SJSA1 (cell line): ENCODE data around the gene APELA. TPM values are rescaled to one million over a fixed set of nuclear protein-coding genes. Genes with fewer than 3 reads are reported as not detected.
"Not testable (repeated sequence)": the region's sequence is repeated elsewhere in the genome, so short reads cannot be mapped to it uniquely, and the experiment has no call there.

ENCODE experiments used
- DNase-seq, 2 experiments: peaks; one replicate each; pipeline ENCODE4 v3.0.0-alpha.2; 2015 to 2020; ENCODE audit warnings: low spot score in 2 of 2, low read depth in 1 of 2
- H3K27ac ChIP-seq: fragments of 250-450 bp; sonication (Bioruptor Pico); 2 replicates; pipeline ENCODE4 v1.5.1; 2020; ENCODE audit warnings: mild to moderate bottlenecking, moderate library complexity
- H3K27me3 ChIP-seq: fragments of 250-450 bp; sonication (Bioruptor Pico); replicated peaks from 2 replicates; pipeline ENCODE4 v1.5.1; 2020; ENCODE audit warnings: mild to moderate bottlenecking, moderate library complexity
- H3K36me3 ChIP-seq: fragments of 250-450 bp; sonication (Bioruptor Pico); 2 replicates; pipeline ENCODE4 v1.5.1; 2020; ENCODE audit warnings: mild to moderate bottlenecking
- H3K4me1 ChIP-seq: fragments of 250-450 bp; sonication (Bioruptor Pico); replicated peaks from 2 replicates; pipeline ENCODE4 v1.6.1; 2021; ENCODE audit warnings: mild to moderate bottlenecking
- H3K4me3 ChIP-seq: fragments of 250-450 bp; sonication (Bioruptor Pico); 2 replicates; pipeline ENCODE4 v1.5.1; 2020; ENCODE audit warnings: mild to moderate bottlenecking
- H3K9me3 ChIP-seq: fragments of 250-450 bp; sonication (Bioruptor Pico); replicated peaks from 2 replicates; pipeline ENCODE4 v1.5.1; 2020; ENCODE audit warnings: mild to moderate bottlenecking
- total RNA-seq: library from RNA; depleted of rRNA; stranded (reverse); fragments of >200 nt; shearing (Covaris generic); gene quantifications from 2 replicates; pipeline ENCODE4 v1.2.3, GENCODE V29; 2014

The APELA gene
- total RNA-seq, 1 experiment from 2014 or later, result 24.9 TPM

GRCh38 chr4:164892018-164892417 lies 15.0 kb downstream of the APELA start:
- Histone ChIP-seq H3K36me3 (peaks cover 2% of the 10 kb centered on the region; the same call in 1 of the 2 replicates), H3K27me3 (no peaks in the 10 kb centered on the region), H3K9me3 (no peaks in the 10 kb centered on the region), H3K27ac (no peak overlapping the region), H3K4me3 (no peak overlapping the region), H3K4me1 (peaks cover 10% of the 10 kb centered on the region)
- no peak for DNase-seq

- H3K27me3 ChIP-seq, result no peaks in the 10 kb centered on the region
- DNase-seq, result no peak
- no peaks in the 10 kb centered on the region for H3K36me3 ChIP-seq
These were observed 17.7 kb downstream of the APELA start for GRCh38 chr4:164894702-164895101.

GRCh38 chr4:164902608-164903007 lies 25.6 kb downstream of the APELA start:
- Histone ChIP-seq H3K27me3 (no peaks in the 10 kb centered on the region), H3K4me3 (no peak overlapping the region), H3K4me1 (peaks cover 38% of the 10 kb centered on the region), H3K36me3 (no peaks in the 10 kb centered on the region), H3K27ac (peak overlapping the region; percentile 96), H3K9me3 (no peaks in the 10 kb centered on the region)
- no peak for DNase-seq

More at GRCh38 chr4:164894702-164895101, 17.7 kb downstream of the APELA start:
- Histone ChIP-seq H3K4me1 (no peaks in the 10 kb centered on the region), H3K9me3 (no peaks in the 10 kb centered on the region), H3K27ac (no peak overlapping the region), H3K4me3 (no peak overlapping the region)

- Histone ChIP-seq H3K4me3 (no peak overlapping the region), H3K27me3 (no peaks in the 10 kb centered on the region), H3K9me3 (no peaks in the 10 kb centered on the region), H3K27ac (peak overlapping the region; percentile 96), H3K4me1 (peaks cover 38% of the 10 kb centered on the region), H3K36me3 (no peaks in the 10 kb centered on the region)
- DNase-seq, result peak; percentile 94 to 98
These were observed 27.4 kb downstream of the APELA start for GRCh38 chr4:164904336-164904735.

GRCh38 chr4:164904941-164905340 lies 28.0 kb downstream of the APELA start:
- Histone ChIP-seq H3K4me3 (no peak overlapping the region), H3K9me3 (no peaks in the 10 kb centered on the region), H3K27me3 (no peaks in the 10 kb centered on the region), H3K4me1 (peaks cover 38% of the 10 kb centered on the region), H3K27ac (peak overlapping the region; percentile 96), H3K36me3 (no peaks in the 10 kb centered on the region)
- DNase-seq, result no peak

GRCh38 chr4:164906368-164906767 lies 29.4 kb downstream of the APELA start:
- peak in 1 of 2 experiments; percentile 24 for DNase-seq
- Histone ChIP-seq H3K4me1 (peaks cover 38% of the 10 kb centered on the region), H3K36me3 (no peaks in the 10 kb centered on the region), H3K4me3 (no peak overlapping the region), H3K27ac (peak overlapping the region; percentile 68), H3K9me3 (no peaks in the 10 kb centered on the region), H3K27me3 (no peaks in the 10 kb centered on the region)

- not testable (repeated sequence) for H3K4me1 ChIP-seq, H3K27ac ChIP-seq, H3K36me3 ChIP-seq, DNase-seq, H3K4me3 ChIP-seq, H3K9me3 ChIP-seq, H3K27me3 ChIP-seq
These were observed 36.5 kb downstream of the APELA start for GRCh38 chr4:164913506-164913905.

- Histone ChIP-seq H3K4me3 (no peak overlapping the region), H3K27me3 (no peaks in the 10 kb centered on the region), H3K9me3 (no peaks in the 10 kb centered on the region)
These were observed 42.0 kb downstream of the APELA start for GRCh38 chr4:164918956-164919355.

GRCh38 chr4:164924670-164925238 lies 47.8 kb downstream of the APELA start:
- H3K4me3 ChIP-seq, result no peak overlapping the region
- H3K4me1 ChIP-seq, result peaks cover 28% of the 10 kb centered on the region
- DNase-seq, result peak in 1 of 2 experiments; percentile 33
- H3K27me3 ChIP-seq, result no peaks in the 10 kb centered on the region
- no peaks in the 10 kb centered on the region for H3K36me3 ChIP-seq
- peak overlapping the region; percentile 52 for H3K27ac ChIP-seq
- H3K9me3 ChIP-seq, result no peaks in the 10 kb centered on the region

More at GRCh38 chr4:164918956-164919355, 42.0 kb downstream of the APELA start:
- Histone ChIP-seq H3K36me3 (no peaks in the 10 kb centered on the region), H3K4me1 (peaks cover 1% of the 10 kb centered on the region; the same call in 1 of the 2 replicates), H3K27ac (no peak overlapping the region)
- no peak for DNase-seq

- Histone ChIP-seq H3K27me3 (no peaks in the 10 kb centered on the region), H3K36me3 (no peaks in the 10 kb centered on the region), H3K4me1 (peaks cover 38% of the 10 kb centered on the region), H3K4me3 (no peak overlapping the region), H3K9me3 (no peaks in the 10 kb centered on the region), H3K27ac (peak overlapping the region; percentile 76)
- peak; percentile 62 to 68 for DNase-seq
These were observed 49.3 kb downstream of the APELA start for GRCh38 chr4:164926301-164926700.

- DNase-seq, result peak in 1 of 2 experiments; percentile 39
- H3K4me3 ChIP-seq, H3K27me3 ChIP-seq, H3K9me3 ChIP-seq, H3K36me3 ChIP-seq: not testable (repeated sequence)
- Histone ChIP-seq H3K4me1 (peaks cover 46% of the 10 kb centered on the region), H3K27ac (peak overlapping the region; percentile 76)
These were observed 50.1 kb downstream of the APELA start for GRCh38 chr4:164927101-164927500.

- Histone ChIP-seq H3K27ac (peak overlapping the region; percentile 87), H3K4me3 (no peak overlapping the region), H3K27me3 (no peaks in the 10 kb centered on the region), H3K4me1 (peaks cover 56% of the 10 kb centered on the region), H3K36me3 (no peaks in the 10 kb centered on the region), H3K9me3 (no peaks in the 10 kb centered on the region)
- no peak for DNase-seq
These were observed 53.7 kb downstream of the APELA start for GRCh38 chr4:164930647-164931046.

- H3K4me3 ChIP-seq, result no peak overlapping the region
- H3K4me1 ChIP-seq, result peaks cover 48% of the 10 kb centered on the region
- DNase-seq, result peak; percentile 86 to 91
- peak overlapping the region; percentile 87 for H3K27ac ChIP-seq
- no peaks in the 10 kb centered on the region for H3K27me3 ChIP-seq
- H3K36me3 ChIP-seq, result no peaks in the 10 kb centered on the region
- no peaks in the 10 kb centered on the region for H3K9me3 ChIP-seq
These were observed 54.8 kb downstream of the APELA start for GRCh38 chr4:164931551-164932324.

- H3K36me3 ChIP-seq, result no peaks in the 10 kb centered on the region
- peak overlapping the region; percentile 87; the same call in 1 of the 2 replicates for H3K27ac ChIP-seq
- peaks cover 53% of the 10 kb centered on the region for H3K4me1 ChIP-seq
- no peaks in the 10 kb centered on the region for H3K27me3 ChIP-seq
- no peak for DNase-seq
- H3K9me3 ChIP-seq, result no peaks in the 10 kb centered on the region
- H3K4me3 ChIP-seq, result no peak overlapping the region
These were observed 56.3 kb downstream of the APELA start for GRCh38 chr4:164933244-164933643.
